Measurements from ENCODE around the gene MOB4.

DNA sequence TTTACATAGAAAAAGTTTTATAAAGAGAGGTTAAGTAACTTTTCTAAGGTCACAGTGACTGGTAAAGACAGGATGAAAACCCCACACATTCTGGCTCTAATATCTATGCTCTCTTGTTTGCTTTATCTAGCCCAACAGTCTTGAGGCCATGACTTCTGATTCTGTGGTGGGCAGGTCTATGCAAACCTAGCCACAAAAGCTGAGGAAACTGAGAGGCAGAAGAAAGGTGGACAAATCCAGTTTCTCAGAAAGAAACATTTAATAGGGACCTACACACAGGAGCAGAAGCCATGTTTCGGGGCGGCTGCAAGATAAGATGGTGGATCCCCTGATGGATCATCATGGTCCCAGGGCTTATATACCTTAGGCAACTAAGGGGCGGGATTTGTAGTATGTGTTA, 38.1 kb upstream of the MOB4 start:
- TF ChIP-seq POLR2AphosphoS5 (IDR thresholded peaks at IDR 0.05; ENCODE audit: low read depth, low read length) (no peak), SIN3A (IDR thresholded peaks at IDR 0.05; ENCODE audit: borderline replicate concordance, insufficient read depth, low read length) (no peak), TAF1 (IDR thresholded peaks at IDR 0.05; ENCODE audit: borderline replicate concordance, insufficient read depth, low read length) (no peak), FOXP2 (optimal IDR thresholded peaks at IDR 0.05; ENCODE audit: borderline replicate concordance, extremely low read depth, extremely low read length, insufficient read depth) (no peak)
- TF ChIP-seq, protein P1, sequence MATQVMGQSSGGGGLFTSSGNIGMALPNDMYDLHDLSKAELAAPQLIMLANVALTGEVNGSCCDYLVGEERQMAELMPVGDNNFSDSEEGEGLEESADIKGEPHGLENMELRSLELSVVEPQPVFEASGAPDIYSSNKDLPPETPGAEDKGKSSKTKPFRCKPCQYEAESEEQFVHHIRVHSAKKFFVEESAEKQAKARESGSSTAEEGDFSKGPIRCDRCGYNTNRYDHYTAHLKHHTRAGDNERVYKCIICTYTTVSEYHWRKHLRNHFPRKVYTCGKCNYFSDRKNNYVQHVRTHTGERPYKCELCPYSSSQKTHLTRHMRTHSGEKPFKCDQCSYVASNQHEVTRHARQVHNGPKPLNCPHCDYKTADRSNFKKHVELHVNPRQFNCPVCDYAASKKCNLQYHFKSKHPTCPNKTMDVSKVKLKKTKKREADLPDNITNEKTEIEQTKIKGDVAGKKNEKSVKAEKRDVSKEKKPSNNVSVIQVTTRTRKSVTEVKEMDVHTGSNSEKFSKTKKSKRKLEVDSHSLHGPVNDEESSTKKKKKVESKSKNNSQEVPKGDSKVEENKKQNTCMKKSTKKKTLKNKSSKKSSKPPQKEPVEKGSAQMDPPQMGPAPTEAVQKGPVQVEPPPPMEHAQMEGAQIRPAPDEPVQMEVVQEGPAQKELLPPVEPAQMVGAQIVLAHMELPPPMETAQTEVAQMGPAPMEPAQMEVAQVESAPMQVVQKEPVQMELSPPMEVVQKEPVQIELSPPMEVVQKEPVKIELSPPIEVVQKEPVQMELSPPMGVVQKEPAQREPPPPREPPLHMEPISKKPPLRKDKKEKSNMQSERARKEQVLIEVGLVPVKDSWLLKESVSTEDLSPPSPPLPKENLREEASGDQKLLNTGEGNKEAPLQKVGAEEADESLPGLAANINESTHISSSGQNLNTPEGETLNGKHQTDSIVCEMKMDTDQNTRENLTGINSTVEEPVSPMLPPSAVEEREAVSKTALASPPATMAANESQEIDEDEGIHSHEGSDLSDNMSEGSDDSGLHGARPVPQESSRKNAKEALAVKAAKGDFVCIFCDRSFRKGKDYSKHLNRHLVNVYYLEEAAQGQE (IDR thresholded peaks at IDR 0.05; ENCODE audit: insufficient read depth in 1 of 2, low read depth in 2 of 2, low read length in 2 of 2), result no peak
